Stimulated activated CD4-positive, alpha-beta T cell treated with anti-CD3 and anti-CD28 coated beads, Interleukin-15, amount 100 ng/mL, for 1 hour (primary cell): ENCODE measurements around the gene STPG1.
"Not testable (repeated sequence)": the region's sequence is repeated elsewhere in the genome, so short reads cannot be mapped to it uniquely, and the experiment has no call there.

ENCODE experiments used
- DNase-seq, 2 donors: peaks; one replicate each; pipeline ENCODE4 v3.0.0-alpha.2; 2020; ENCODE audit warnings: low read depth in 1 of 2, low spot score in 1 of 2

STPG1 gene, protein sequence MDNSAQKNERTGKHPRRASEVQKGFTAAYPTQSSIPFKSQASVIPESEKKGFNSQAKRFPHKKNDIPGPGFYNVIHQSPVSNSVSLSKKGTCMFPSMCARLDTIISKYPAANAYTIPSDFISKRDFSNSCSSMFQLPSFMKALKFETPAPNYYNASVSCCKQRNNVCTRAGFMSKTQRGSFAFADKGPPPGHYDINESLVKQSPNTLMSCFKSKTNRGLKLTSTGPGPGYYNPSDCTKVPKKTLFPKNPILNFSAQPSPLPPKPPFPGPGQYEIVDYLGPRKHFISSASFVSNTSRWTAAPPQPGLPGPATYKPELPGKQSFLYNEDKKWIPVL

DNA sequence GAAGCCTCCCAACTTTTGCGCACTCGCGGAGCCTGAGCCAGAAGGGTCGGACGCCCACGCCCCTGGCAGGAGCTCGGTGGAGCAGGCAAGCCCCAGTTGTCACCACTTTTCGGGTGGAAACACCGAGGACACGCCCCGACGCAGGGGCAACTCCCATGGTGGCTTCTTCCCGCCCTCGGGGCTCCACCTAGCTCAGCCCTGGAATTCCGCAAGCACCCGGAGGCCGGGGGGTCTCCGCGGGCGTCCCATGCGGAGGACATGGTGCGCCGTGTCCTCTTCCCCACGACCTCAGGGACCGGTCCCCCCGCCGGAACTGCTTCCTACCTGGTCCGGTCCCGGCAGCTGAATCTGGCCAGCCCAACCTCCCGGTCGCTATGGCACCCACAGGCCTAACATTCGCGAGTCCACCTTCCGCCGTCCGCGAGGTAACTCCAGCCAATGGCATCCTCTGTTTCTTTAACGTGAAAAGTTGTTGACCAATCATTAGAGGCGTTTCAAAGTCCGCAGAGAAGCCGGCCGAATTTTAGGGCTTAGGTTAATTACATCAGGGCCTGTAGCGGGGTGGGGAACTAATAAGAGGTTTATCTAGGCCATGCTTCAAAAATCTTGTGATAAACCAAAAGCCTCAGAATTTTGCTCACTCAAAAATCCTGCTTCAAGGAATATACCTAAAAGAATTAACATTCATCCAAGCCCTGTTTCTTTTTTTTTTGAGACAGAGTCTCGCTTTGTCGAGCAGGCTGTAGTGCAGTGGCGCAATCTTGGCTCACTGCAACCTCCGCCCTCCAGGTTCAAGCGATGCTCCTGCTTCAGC, at the start of gene STPG1:
STPG1 (minus strand) TSS at position 433 of the 814 bp plus-strand sequence. CDS start 12,394 bp downstream, outside the sequence.
- peak; percentile 50 to 53 for DNase-seq

GRCh38 chr1:24462128-24462527, 48.5 kb upstream of the STPG1 start:
- not testable (repeated sequence) for DNase-seq

DNA sequence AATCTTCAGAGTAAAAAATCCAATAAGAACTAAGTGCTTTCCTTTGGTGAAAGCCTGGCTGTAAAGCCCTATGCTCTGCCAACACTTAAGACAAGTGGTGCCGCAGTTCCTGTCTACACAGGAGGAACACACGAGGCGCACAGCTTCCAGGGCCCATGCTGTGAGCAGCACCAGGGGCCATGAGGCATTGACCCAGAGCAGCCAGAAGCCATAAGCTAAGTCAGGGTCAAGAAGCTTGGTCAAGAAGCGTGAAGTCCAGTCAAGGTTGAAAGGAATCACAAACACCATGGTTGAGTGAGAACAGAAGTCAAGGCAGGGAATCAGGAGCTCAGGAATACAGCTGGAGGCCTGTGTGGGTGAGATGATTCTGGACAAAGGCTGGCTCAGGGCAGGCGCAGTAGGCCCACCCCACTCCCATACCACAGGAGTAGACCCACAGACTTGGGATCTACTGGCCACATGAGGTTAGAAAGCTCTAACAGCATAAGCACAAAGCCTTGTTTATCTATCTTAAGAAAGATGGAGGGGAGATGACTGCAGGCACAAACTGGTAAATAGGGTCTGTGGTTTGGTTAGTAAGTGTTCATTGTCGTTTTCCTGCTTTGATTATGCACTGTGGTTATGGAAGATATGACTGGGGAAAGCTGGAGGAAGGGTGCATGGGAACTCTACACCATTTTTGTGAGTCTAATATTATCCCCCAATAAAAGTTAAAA, 46.1 kb upstream of the STPG1 start:
- no peak for DNase-seq

DNA sequence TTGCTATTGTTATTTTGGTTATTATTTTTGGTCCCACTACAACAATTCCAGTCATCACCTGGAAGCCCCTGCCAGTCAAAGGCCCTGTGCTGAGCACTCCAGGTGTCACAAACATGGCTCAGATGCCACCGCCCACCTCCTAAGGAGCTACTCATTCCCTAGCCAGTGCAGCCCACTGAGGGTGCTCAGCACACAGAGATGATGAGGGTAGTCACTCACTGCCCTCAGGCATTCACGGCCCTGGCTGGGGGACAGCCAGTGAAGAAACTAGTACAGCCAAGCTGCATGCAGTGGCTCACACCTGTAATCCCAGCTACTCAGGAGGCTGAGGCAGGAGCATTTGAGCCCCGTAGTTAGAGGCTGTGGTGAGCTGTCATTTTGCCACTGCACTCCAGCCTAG, 44.3 kb upstream of the STPG1 start:
- no peak for DNase-seq

DNA sequence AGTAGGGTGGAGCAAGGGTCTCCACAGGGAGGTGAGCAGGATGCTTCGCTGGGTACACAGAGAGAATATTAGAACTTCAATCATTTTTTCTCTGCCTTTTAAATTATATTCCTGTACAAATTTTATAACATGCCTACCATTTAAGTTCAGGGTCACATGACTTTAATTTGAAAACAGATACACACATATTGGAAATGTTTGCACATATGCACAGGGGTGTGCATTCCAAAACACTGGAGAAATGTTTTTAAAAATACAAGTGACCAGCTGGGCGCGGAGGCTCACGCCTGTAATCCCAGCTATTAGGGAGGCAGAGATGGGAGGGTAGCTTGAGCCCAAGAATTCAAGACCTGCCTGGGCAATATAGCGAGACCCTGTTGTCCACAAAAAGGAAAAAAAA, 41.7 kb upstream of the STPG1 start:
- DNase-seq = no peak

GRCh38 chr1:24454673-24455072, 41.1 kb upstream of the STPG1 start:
- no peak for DNase-seq

- DNase-seq = no peak
These were observed 39.4 kb upstream of the STPG1 start for GRCh38 chr1:24452922-24453485.

DNA sequence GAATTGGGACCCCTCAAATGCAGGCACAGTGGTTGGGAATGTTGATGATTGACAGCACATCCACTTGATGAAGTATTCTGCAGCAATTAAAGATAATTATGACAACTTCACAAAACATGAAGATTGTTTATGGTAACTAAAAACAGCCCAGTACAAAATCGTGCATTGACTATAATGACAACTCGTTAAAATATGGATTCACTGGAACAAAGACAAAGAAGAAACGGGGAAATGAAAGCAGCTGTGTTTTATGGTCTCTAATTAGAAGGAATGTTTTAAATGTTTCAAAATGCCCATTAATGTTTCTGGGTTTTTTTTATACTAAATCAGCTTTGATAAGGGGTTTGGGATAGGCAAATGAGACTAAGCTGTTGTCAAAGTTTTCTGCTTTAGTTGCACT, 38.2 kb upstream of the STPG1 start:
- DNase-seq = no peak

DNA sequence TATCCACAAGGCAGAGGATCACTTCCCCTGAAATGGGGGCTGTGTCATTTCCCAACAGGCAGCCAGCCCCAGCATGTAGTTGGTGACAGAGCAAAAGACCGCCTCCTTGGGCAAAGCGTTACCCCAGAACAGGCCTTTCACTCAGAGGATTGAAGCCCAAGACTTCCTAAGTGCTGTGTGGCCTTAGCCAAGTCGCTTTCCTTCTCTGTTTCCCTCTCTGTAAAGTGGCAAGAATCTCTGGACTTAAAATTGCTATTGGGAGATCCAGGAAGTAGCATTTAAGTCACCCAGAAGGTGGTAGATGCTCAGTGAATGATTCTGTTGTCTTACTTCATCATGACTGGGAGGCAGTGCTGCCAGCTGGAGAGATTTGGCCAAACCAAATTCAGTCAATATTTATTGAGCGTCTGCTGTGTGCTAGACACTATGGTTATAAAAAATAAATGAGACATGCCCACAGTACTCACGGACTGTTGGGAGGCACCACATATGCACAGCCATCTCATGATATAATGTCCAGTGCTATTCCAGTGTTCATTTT, 37.3 kb upstream of the STPG1 start:
- no peak for DNase-seq

DNA sequence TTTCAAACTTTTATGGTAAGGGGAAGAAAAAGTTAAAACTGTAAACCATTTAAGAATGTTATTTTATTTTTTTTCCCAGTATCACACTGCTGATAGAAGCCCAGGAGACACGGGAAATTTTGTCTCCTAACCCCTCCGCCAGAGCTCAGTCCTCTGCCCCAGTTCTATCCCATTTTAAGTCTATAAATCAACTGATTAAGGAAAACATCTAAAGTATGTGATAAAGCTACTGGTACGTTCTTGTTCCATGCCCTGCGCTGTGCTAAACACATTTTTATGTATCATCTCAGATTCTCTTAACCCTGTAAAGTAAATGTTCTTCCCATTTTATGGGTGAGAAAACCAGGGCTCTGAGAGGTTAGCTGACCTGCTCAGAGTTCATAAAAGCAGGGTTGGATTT, 36.7 kb upstream of the STPG1 start:
- DNase-seq = no peak

- not testable (repeated sequence) for DNase-seq
These were observed 32.9 kb upstream of the STPG1 start for GRCh38 chr1:24446446-24446845.

DNA sequence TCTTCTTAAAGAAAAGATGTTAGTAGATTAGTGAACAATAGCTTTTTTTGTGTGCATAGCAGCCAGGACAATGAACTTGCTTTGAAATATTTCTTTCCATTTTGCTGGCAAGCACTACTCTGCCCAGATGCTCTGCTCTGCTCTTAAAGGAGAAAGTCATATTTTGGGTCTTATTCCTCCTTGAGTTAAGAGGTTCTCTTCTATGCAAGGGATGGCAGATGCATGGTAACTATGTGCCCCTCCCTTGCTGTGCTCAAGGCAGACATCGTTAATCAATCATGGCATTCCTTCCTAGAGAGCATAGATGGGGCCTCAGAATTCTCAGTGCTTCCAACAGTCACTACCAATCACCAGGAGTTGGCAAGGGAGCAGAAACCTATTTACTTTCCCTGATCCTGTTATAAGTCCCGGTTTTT, 29.7 kb upstream of the STPG1 start:
- no peak for DNase-seq

GRCh38 chr1:24442764-24443163, 29.2 kb upstream of the STPG1 start:
- DNase-seq = no peak

DNA sequence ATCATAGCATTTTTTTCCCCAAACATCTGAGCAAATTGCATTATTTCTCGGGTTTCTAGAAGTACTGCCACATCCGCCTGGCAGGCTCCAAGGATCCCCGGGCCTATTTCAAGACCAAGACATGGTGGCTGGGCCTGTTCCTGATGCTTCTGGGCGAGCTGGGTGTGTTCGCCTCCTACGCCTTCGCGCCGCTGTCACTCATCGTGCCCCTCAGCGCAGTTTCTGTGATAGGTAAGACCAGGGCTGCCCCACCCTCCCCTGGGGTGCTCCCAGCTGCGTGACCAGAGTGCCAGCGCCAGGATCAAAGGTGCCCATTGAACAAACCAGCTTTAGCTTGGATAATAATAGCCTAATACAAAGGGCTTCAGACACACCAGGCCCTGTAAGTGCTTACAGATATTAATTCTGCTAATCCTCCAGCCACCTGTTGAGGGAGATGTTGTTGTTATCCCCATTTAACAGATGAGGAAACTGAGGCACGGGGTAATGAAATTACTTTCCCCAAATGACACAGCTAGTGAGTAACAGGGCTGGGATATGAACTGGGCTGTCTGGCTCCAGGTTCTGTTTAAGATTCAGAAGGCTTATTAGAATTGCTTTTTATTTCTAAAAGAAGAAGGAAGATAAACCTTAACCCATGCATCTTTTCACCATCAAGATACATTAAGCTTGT, 28.6 kb upstream of the STPG1 start:
- DNase-seq = no peak

- DNase-seq = no peak
These were observed 27.9 kb upstream of the STPG1 start for GRCh38 chr1:24441480-24441879.

DNA sequence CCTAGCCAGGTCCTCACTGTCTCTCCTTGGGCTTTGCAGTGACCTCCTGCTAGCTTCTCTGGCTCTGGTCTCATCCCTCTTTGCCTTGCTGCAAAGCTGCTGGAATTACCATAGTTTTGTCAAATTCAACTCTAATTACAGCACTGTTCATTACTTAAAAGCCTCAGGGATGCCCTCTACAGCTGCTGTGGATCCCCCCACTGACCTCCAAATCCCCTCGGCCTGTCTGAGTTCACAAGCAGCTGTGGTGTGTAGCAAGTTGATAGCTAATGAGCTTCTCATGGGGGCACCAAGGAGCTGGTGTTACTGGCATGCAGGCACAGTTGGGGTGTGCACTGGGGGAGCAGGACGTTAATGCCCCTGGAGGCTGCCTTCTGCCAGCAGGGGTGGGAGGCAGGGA, 26.9 kb upstream of the STPG1 start:
- no peak for DNase-seq

- DNase-seq = no peak
These were observed 24.9 kb upstream of the STPG1 start for GRCh38 chr1:24438423-24438901.

DNA sequence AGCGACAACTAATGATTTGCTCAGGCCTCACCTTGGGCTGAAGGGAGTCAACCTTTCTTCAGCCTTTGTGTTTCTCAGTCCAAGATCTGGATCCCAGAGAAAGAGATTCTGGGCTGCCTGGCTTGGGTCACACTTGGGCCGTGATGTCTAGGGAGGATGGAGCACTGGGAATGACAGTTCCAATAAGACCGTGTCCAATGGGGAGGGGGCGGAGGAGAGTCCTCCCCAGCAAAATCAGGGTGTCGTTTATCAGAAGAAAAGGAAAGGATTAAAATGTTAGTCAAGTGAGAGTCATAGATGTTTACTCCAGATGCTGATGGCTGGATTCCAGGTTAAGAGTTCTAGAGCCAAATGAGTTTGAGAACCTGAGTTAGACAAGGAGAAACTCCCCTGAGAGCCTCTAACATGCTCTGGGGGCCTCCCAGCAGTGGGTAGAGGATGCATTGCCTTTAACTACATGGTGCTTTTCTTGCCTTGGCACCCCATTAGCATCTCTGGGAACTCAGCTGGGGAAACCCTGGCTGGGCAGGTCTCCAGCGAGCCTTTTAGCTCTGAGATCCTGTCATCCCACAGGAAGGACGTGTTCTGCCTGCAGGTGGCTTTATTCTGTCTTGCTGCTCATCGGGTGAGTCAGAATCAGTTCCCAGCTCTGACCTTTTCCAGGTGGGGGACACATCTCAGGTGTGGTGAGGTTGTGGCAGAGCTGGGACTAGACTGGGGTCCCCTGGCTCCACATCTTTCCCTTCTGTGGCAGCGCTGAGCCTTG, 24.2 kb upstream of the STPG1 start:
- DNase-seq = no peak

GRCh38 chr1:24435782-24436365, 22.3 kb upstream of the STPG1 start:
- no peak for DNase-seq

- DNase-seq = no peak
These were observed 13.9 kb upstream of the STPG1 start for GRCh38 chr1:24427545-24427862.
